ENCODE measurements around the gene TTC7B. TPM values are rescaled to one million over a fixed set of nuclear protein-coding genes. Genes with fewer than 3 reads are reported as not detected.

Gene TTC7B
- total RNA-seq, 4 donors from 2014 or later: 35.0 to 78.7 (median 36.8) TPM

- no peak for TF ChIP-seq POLR2A (IDR thresholded peaks at IDR 0.05)
- no peak for TF ChIP-seq CTCF (IDR thresholded peaks at IDR 0.05 in 4 of 5, conservative IDR thresholded peaks at IDR 0.05 in 1 of 5)
- no peaks in the 10 kb centered on the region for H3K36me3 ChIP-seq
- in situ Hi-C loops (cut with MboI; ENCODE audit: low sequenced_read_pairs in 4 of 4) (no loop called here), intact Hi-C loops (cut with DNase I; ENCODE audit: low total_unique reads) (no loop called here)
- no peaks in the 10 kb centered on the region for H3K9me3 ChIP-seq
- no peak overlapping the region for H3K4me3 ChIP-seq
- peak overlapping the region; percentile 68 to 87 (median 76) for H3K27ac ChIP-seq
- no peaks in the 10 kb centered on the region for H3K27me3 ChIP-seq
- peaks cover 58 to 64% of the 10 kb centered on the region in 2 donors for H3K4me1 ChIP-seq
- ATAC-seq (peak in 1 of 2 donors; percentile 40), DNase-seq (peak; percentile 43 to 70)
Measured at GRCh38 chr14:90577661-90578282, 238.5 kb downstream of the TTC7B start.

- no peak for ATAC-seq
- no peak for DNase-seq
- peaks cover 58 to 64% of the 10 kb centered on the region in 2 donors for H3K4me1 ChIP-seq
Measured at GRCh38 chr14:90576981-90577660, 239.1 kb downstream of the TTC7B start.

GRCh38 chr14:90576581-90576980 is 239.6 kb downstream of the TTC7B start:
- H3K27ac ChIP-seq: peak overlapping the region; percentile 64 to 87 (median 76)
- H3K4me1 ChIP-seq: peaks cover 60 to 65% of the 10 kb centered on the region in 2 donors
- no peaks in the 10 kb centered on the region for H3K27me3 ChIP-seq
- H3K4me3 ChIP-seq: no peak overlapping the region
- intact Hi-C loops (cut with DNase I; ENCODE audit: low total_unique reads): no loop called here
- ATAC-seq: no peak
- no peak for TF ChIP-seq CTCF (IDR thresholded peaks at IDR 0.05 in 4 of 5, conservative IDR thresholded peaks at IDR 0.05 in 1 of 5)
- TF ChIP-seq POLR2A (IDR thresholded peaks at IDR 0.05): no peak
- in situ Hi-C loops (cut with MboI; ENCODE audit: low sequenced_read_pairs in 4 of 4): no loop called here
- no peak for DNase-seq
- no peaks in the 10 kb centered on the region for H3K9me3 ChIP-seq
- H3K36me3 ChIP-seq: no peaks in the 10 kb centered on the region

More at GRCh38 chr14:90576981-90577660, 239.1 kb downstream of the TTC7B start:
- H3K27ac ChIP-seq: peak overlapping the region; percentile 68 to 87 (median 76)
- in situ Hi-C loops (cut with MboI; ENCODE audit: low sequenced_read_pairs in 4 of 4) (no loop called here), intact Hi-C loops (cut with DNase I; ENCODE audit: low total_unique reads) (no loop called here)
- TF ChIP-seq CTCF (IDR thresholded peaks at IDR 0.05 in 4 of 5, conservative IDR thresholded peaks at IDR 0.05 in 1 of 5): no peak
- TF ChIP-seq POLR2A (IDR thresholded peaks at IDR 0.05): no peak
- H3K4me3 ChIP-seq: no peak overlapping the region
- H3K9me3 ChIP-seq: no peaks in the 10 kb centered on the region
- no peaks in the 10 kb centered on the region for H3K36me3 ChIP-seq
- H3K27me3 ChIP-seq: no peaks in the 10 kb centered on the region

- Histone ChIP-seq H3K27ac (peak overlapping the region; percentile 64 to 72 (median 66)), H3K4me1 (peaks cover 59 to 65% of the 10 kb centered on the region in 2 donors), H3K4me3 (no peak overlapping the region), H3K9me3 (no peaks in the 10 kb centered on the region), H3K27me3 (no peaks in the 10 kb centered on the region), H3K36me3 (no peaks in the 10 kb centered on the region)
- DNase-seq (no peak), ATAC-seq (no peak)
- in situ Hi-C loops (cut with MboI; ENCODE audit: low sequenced_read_pairs in 4 of 4): no loop called here
- TF ChIP-seq CTCF (IDR thresholded peaks at IDR 0.05 in 4 of 5, conservative IDR thresholded peaks at IDR 0.05 in 1 of 5) (no peak), POLR2A (IDR thresholded peaks at IDR 0.05) (no peak)
- intact Hi-C loops (cut with DNase I; ENCODE audit: low total_unique reads): loop anchor here (2.0 kb wide), 1 partner anchor 177 kb away; no protein-coding TSS in a partner anchor
Measured at GRCh38 chr14:90575781-90576180, 240.4 kb downstream of the TTC7B start.

Measured in gastrocnemius medialis (tissue), 4 donors.